AG10803 (cell line): ENCODE data around the gene MGAT4B.

ENCODE experiments used
- DNase-seq: peaks from one replicate; pipeline ENCODE4 v3.0.0; 2010; ENCODE audit warnings: low read depth
- H3K4me3 ChIP-seq: 2 replicates; pipeline ENCODE4 v1.5.1; 2011; ENCODE audit warnings: mild to moderate bottlenecking, low read length, control low read depth
- CTCF ChIP-seq: conservative IDR thresholded peaks from 2 replicates; pipeline ENCODE4 v1.5.1; 2011; ENCODE audit warnings: mild to moderate bottlenecking, low read length, control low read depth, inconsistent platforms

Gene MGAT4B

GRCh38 chr5:179820483-179821297 is 14.0 kb upstream of the MGAT4B start, which contains the start of gene SQSTM1:
TSS of gene SQSTM1 (plus strand) at chr5:179820905. CDS start at chr5:179820937, 32 bp downstream.
- TF ChIP-seq CTCF = no peak
- peak within 1 kb of the TSS; percentile 84 for H3K4me3 ChIP-seq
- peak; percentile 72 for DNase-seq

GRCh38 chr5:179820127-179820482 is 13.4 kb upstream of the MGAT4B start:
- peak overlapping the region; percentile 59 for H3K4me3 ChIP-seq
- no peak for DNase-seq
- TF ChIP-seq CTCF = no peak

DNA sequence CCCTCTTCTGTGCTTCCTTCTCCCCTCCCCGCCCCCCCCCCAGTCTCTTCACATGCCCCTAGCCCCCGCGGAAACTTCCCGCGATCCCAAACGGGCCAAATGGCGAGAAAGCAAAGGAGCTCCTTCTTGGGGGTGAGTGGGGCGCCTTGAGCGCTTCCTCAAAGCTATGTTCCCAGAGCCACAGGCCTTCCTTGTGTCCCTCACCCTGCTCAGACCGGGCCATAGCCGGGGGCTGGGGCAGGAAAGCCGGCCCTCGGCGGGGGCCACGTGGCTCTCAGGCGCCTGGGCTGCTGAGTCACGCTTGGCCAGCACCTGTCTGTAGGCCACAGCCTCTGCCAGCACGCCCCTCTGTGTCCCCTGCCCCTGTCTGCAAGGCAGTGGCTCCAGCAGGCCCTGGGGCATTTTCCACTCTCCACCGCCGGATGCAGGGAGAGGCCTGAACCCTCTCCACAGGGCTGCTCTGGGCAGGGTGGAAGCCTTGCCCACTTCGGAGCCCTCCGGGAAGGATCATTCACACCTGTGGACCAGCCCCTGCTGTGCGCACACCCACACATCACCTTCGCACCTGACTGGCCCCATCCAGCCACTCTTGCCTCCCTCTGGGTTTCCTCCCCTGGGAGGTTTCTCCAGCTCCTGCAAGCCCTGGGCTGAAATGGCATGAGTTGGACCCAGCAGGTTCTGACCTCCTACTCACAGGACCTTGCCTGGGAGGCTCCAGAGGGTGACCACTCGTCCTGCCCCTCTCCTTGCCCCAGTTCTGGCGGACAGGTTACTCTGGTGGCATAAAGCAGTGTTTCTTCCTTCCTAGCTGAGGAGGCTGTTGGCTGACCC is 12.8 kb upstream of the MGAT4B start:
- peak; percentile 64 for DNase-seq
- no peak for TF ChIP-seq CTCF
- H3K4me3 ChIP-seq = peak overlapping the region; percentile 29

DNA sequence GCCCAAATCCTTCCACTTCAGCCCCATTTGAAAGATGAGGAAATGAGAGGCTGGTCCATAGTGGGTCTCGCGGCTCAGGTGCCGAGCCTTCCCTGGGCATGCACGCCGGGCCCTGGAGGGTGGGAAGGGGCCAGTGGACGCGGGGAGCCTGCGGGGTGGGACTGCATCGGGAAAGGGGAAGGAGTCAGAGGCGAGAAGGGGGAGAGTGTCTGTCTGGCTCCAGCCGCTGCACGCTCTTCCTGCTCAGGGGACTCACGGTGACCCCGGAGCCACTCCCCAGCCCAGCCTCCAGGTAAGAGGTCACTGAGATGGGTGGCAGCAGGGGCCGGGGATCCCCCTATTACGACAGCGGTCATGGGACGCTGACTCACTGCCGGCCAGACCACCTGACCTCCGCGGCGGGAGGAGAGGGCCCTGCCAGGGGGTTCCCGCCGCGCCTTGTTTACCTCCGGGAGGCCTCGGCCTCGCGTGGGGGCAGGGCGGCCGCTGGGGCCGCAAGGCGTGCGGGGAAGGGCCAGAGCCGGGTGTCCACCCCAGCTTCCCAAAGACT is 12.2 kb upstream of the MGAT4B start:
- no peak for TF ChIP-seq CTCF
- DNase-seq = peak; percentile 90
- peak overlapping the region; percentile 48 for H3K4me3 ChIP-seq

GRCh38 chr5:179817890-179818745 is 11.5 kb upstream of the MGAT4B start:
- no peak for TF ChIP-seq CTCF
- H3K4me3 ChIP-seq = peak overlapping the region; percentile 48
- no peak for DNase-seq

DNA sequence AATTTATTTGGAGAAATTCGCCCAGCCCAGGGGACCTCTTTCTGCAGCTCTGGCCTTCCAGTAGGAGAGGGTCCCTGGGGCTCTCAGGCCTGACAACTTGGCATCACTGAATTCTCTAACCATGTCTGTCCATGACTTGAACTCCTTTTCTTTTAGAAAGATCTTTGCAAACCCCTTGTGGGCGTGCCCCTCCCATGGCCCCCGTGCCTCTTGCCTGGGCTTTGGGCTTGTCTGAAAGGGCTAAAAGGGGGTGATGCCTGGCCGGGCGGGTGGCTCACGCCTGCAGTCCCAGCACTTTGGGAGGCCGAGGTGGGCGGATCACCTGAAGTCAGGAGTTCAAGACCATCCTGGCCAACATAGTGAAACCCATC is 10.8 kb upstream of the MGAT4B start:
- TF ChIP-seq CTCF = no peak
- H3K4me3 ChIP-seq = peak overlapping the region; percentile 36
- DNase-seq = no peak
